GM12864 (cell line): Measurements from ENCODE around the gene SELENOO.

Source experiments
- DNase-seq: peaks from one replicate; pipeline ENCODE4 v3.0.0-alpha.2; 2011; ENCODE audit warnings: low read depth
- H3K4me3 ChIP-seq: 2 replicates; pipeline ENCODE4 v1.5.1; 2011; ENCODE audit warnings: mild to moderate bottlenecking, low read depth, low read length, control low read depth
- TF ChIP-seq, protein P1 (sequence below): IDR thresholded peaks from 2 replicates; pipeline ENCODE4 v1.5.1; 2011; ENCODE audit warnings: low read depth, mild to moderate bottlenecking, moderate library complexity, low read length, control low read depth, inconsistent platforms; ENCODE audit errors: missing control alignments

Gene SELENOO

DNA sequence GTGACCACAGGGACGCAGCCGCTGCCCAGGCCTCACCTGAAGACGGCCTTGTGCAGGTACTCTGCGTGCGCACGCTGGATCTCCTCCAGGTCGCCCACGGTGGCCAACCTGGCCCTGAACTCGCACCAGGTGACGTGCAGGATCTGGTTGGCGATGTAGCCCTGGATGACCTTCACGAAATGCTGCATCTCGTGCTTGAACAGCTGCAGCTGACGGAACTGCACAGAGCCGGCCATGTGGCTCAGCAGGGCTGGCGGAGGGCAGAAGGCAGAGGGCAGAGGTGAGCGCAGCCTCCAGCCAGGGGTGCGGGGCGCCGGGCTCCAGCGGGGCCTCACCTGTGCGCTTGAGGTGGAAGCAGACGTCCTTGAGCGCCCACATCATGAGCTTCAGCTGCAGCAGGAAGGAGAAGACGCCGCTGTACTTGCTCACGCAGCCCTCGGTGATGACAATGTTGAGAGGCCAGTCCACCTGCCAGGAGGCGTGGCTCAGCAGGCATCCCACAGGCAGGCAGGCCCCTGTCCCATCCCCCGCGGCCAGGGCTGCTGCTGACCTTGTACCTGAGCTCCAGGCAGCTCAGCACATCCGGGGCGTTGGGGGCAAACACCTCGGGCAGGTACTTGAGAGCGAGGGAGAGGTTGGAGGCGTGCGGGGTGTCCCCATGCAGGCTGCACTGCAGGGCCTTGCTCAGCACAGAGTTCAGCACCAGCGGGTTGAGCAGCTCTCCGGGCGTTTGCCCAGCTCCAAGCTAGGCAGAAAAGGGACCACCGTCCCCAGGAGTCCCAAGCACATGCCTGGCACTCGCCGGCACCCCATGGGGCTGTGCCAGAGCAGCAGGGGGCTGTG, 17.6 kb downstream of the SELENOO start:
- H3K4me3 ChIP-seq, result no peak overlapping the region
- TF ChIP-seq, protein P1, sequence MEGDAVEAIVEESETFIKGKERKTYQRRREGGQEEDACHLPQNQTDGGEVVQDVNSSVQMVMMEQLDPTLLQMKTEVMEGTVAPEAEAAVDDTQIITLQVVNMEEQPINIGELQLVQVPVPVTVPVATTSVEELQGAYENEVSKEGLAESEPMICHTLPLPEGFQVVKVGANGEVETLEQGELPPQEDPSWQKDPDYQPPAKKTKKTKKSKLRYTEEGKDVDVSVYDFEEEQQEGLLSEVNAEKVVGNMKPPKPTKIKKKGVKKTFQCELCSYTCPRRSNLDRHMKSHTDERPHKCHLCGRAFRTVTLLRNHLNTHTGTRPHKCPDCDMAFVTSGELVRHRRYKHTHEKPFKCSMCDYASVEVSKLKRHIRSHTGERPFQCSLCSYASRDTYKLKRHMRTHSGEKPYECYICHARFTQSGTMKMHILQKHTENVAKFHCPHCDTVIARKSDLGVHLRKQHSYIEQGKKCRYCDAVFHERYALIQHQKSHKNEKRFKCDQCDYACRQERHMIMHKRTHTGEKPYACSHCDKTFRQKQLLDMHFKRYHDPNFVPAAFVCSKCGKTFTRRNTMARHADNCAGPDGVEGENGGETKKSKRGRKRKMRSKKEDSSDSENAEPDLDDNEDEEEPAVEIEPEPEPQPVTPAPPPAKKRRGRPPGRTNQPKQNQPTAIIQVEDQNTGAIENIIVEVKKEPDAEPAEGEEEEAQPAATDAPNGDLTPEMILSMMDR, result no peak
- DNase-seq, result no peak

DNA sequence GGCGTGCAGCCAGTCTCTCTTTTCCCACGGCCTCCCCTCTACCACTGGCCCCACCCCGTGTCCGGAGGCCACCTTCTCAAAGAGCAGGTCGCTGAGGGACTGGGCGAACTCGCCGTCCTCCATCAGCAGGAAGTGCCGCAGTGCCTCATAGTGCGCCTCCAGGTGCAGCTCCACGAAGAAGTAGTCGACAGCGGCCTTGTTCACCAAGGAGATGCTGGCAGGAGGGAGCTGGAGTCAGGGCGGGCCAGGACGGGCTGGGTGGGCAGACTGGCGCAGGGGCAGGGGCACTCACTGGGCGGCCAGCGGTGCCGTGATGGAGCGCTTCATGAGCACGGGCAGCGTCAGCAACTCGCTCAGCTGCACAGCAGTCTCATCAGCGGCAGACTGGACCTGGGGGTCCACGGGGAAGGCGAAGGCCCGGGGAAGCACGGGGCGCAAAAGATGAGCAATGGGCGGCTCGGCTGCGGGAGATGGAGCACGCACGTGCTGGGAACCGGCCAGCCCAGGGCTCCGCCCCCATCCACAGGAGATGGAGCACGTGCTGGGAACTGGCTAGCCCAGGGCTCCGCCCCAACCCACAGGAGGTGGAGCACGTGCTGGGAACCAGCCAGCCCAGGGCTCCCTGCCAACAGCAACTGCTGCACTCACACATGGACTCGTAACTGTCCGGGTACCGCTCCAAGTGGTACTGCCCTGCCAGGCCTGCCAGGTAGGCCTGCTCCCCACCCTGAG, 18.4 kb downstream of the SELENOO start:
- no peak for DNase-seq
- TF ChIP-seq, protein P1, result no peak
- H3K4me3 ChIP-seq, result no peak overlapping the region

DNA sequence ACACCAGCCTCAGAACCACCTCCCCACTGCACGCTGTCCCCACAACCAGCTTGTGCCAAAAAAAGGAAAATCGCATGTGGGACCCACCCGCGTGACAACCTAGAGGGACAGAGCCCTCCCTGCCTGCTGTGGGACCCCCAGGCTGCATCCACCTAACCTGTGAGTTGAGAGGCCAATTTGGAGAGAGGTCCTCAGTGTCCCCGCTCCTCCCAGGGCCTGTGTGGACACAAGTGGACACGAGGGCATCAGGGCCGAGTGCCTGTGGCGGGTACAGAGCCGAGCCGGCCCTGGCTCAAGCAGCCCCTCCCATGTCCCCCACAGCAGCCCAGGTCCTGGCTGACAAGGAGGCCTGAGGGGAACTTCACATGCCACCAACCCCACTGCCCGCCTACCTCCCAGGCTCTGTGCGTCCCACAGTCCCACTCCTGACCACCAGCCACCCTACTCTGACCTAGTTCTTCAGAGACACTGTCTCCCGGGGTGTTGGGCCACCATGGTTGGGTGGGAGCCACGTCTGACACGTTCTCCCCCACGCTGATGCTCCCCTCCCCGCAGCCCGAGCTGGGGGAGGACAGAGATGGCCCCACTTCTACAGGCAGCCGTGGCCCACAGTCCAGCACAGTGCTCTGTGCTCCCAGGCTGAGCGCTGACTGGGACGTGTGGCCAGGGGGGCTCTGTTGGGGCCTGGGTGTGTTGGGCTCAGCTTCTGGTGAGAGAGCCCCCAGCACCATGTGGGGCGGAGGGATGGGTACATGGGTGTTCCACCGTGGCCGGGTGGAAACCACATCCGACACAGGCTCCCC, 19.2 kb downstream of the SELENOO start:
- H3K4me3 ChIP-seq, result no peak overlapping the region
- DNase-seq, result no peak
- TF ChIP-seq, protein P1, result no peak

DNA sequence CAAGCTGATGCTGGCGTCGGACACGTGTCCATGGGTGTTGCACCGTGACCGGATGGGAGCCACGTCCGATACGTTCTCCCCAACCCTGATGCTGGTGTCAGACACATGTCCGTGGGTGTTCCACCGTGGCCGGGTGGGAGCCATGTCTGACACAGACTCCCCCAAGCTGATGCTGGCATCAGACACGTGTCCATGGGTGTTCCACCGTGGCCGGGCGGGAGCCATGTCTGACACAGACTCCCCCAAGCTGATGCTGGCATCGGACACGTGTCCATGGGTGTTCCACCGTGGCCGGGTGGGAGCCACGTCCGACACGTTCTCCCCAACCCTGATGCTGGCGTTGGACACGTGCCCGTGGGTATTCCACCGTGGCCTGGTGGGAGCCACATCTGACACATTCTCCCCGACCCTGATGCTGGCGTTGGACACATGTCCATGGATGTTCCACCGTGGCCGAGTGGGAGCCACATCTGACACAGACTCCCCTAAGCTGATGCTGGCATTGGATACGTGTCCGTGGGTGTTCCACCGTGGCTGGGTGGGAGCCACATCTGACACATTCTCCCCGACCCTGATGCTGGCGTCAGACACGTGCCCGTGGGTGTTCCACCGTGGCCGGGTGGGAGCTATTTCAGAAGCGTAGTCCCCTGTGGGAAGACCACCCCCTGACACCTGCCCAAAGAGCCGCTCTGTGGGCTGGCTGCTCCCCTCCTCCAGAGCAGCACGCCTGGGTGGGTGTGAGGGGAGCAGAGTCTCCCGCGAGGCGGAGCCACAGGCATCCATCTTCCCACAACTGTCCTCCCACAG, 20.0 kb downstream of the SELENOO start:
- H3K4me3 ChIP-seq, result no peak overlapping the region
- TF ChIP-seq, protein P1, result no peak
- no peak for DNase-seq

DNA sequence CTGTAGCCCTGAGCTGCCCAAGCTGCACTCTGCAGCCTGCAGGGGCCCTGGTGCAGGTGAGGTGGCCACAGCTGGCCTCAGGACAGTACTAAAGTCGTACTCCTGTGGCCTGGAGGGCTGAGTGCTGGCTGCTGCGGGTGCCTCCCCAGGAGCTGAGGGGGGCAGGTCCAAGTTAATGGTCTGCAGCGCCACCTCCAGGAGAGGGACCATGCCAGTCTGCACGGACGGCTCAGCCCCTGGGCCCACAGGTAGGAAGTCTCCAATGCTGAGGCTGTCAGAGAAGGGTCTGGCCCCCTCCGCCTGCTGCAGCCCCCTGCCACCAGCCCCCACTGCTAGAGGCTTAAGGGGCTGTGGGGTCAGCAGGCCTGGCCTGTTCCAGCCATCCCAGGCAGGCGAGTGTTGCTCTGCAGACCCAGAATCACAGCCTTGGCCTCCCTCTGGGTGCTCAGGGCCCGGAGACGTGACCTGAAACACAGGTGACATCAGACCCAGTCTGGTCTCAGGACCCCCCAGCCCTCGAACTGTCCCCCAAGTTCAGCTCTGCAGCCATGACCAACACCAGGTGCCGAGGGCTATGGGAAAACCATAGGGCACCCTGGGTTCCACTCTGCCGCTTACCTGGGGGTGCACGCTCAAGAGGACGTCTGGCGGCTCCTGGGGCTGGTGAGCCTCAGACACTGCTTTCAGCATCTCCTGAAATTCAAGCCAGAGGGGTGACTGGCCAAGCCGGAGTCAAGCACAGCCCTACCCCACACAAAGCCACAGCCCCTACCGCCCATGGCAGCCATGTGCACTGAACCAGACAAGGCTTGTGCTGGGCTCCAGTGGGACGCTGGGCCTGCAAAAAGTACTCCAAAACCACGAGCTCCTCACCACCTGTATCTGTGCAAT, 20.8 kb downstream of the SELENOO start:
- TF ChIP-seq, protein P1, result no peak
- no peak for DNase-seq
- no peak overlapping the region for H3K4me3 ChIP-seq
